Type B pancreatic cell (in vitro differentiated cells): ENCODE measurements around the gene FNDC11. TPM values are rescaled to one million over a fixed set of nuclear protein-coding genes. Genes with fewer than 3 reads are reported as not detected.
A peak's percentile ranks its signal among the peaks of the same experiment; 100 is the strongest.

Experiments used
- DNase-seq: peaks from one replicate; pipeline ENCODE4 v3.0.0; 2021; ENCODE audit warnings: mixed read lengths; ENCODE audit not compliant: unreplicated experiment; ENCODE audit errors: extremely low spot score
- H3K27ac Mint-ChIP-seq: 2 replicates; pipeline ENCODE4 v1.8.0; 2021; ENCODE audit warnings: mild to moderate bottlenecking, mixed read lengths
- H3K27me3 Mint-ChIP-seq: 2 replicates; pipeline ENCODE4 v1.8.0; 2021; ENCODE audit warnings: mixed read lengths
- H3K36me3 Mint-ChIP-seq: 2 replicates; pipeline ENCODE4 v1.8.0; 2021; ENCODE audit warnings: mixed read lengths
- H3K4me1 Mint-ChIP-seq: one replicate; pipeline ENCODE4 v1.8.0; 2021; ENCODE audit warnings: mixed read lengths; ENCODE audit not compliant: unreplicated experiment
- H3K4me3 Mint-ChIP-seq: 2 replicates; pipeline ENCODE4 v1.8.0; 2021; ENCODE audit warnings: mild to moderate bottlenecking, mixed read lengths
- H3K9me3 Mint-ChIP-seq: 2 replicates; pipeline ENCODE4 v1.8.0; 2021; ENCODE audit warnings: mixed read lengths
- total RNA-seq: library from RNA; stranded (reverse); gene quantifications from 2 replicates; pipeline ENCODE4 v1.2.1, GENCODE V29; 2021; ENCODE audit warnings: low replicate concordance
- TF ChIP-seq, protein P1 (sequence below): fragments of 200-600 bp; sonication (generic); conservative IDR thresholded peaks from 2 replicates; pipeline ENCODE4 v1.5.0; 2021; ENCODE audit warnings: antibody characterized with exemption, mild to moderate bottlenecking

Gene FNDC11
- total RNA-seq, 1 donor from 2014 or later, result 1.4 TPM

DNA sequence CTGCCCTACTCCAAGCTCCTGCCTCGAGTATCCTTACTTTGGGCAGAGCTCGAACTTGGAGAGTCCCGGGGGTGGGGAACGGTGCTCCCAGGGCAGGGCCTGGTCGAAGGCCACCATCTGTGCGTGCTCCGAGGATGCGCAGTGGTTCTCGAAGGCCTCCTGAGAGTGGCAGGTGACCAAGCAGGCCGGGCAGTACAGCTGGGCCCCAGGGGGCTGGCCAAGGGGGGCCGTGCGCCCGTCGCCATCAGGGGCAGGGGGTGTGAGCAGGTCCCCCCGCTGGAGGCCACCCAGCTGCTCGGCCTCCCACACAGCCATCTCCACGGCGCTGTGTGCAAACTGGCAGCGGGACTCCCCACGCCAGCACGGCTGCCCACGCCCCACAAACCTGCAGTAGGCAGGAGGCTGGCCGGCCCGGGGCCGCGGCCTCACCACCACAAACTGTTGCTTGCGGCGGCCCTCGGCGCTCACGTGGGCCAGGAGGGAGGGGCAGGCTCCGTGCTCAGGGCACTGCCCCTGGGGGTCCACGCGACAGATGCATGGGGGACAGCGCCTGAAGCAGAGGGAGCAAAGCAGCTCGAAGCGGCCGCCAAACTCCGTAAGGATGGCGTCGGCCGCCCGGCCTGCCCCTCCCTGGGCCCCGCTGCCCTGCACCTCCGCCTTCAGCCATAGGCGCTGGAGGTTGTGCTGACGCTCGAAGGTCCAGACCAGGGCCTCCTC is 18.3 kb downstream of the FNDC11 start:
- Mint-ChIP-seq H3K4me1 (peaks cover 4% of the 10 kb centered on the region), H3K36me3 (no peaks in the 10 kb centered on the region), H3K9me3 (no peaks in the 10 kb centered on the region), H3K4me3 (no peak overlapping the region), H3K27ac (no peak overlapping the region), H3K27me3 (peaks cover 5% of the 10 kb centered on the region)
- TF ChIP-seq, protein P1, sequence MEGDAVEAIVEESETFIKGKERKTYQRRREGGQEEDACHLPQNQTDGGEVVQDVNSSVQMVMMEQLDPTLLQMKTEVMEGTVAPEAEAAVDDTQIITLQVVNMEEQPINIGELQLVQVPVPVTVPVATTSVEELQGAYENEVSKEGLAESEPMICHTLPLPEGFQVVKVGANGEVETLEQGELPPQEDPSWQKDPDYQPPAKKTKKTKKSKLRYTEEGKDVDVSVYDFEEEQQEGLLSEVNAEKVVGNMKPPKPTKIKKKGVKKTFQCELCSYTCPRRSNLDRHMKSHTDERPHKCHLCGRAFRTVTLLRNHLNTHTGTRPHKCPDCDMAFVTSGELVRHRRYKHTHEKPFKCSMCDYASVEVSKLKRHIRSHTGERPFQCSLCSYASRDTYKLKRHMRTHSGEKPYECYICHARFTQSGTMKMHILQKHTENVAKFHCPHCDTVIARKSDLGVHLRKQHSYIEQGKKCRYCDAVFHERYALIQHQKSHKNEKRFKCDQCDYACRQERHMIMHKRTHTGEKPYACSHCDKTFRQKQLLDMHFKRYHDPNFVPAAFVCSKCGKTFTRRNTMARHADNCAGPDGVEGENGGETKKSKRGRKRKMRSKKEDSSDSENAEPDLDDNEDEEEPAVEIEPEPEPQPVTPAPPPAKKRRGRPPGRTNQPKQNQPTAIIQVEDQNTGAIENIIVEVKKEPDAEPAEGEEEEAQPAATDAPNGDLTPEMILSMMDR, result no peak
- no peak for DNase-seq

DNA sequence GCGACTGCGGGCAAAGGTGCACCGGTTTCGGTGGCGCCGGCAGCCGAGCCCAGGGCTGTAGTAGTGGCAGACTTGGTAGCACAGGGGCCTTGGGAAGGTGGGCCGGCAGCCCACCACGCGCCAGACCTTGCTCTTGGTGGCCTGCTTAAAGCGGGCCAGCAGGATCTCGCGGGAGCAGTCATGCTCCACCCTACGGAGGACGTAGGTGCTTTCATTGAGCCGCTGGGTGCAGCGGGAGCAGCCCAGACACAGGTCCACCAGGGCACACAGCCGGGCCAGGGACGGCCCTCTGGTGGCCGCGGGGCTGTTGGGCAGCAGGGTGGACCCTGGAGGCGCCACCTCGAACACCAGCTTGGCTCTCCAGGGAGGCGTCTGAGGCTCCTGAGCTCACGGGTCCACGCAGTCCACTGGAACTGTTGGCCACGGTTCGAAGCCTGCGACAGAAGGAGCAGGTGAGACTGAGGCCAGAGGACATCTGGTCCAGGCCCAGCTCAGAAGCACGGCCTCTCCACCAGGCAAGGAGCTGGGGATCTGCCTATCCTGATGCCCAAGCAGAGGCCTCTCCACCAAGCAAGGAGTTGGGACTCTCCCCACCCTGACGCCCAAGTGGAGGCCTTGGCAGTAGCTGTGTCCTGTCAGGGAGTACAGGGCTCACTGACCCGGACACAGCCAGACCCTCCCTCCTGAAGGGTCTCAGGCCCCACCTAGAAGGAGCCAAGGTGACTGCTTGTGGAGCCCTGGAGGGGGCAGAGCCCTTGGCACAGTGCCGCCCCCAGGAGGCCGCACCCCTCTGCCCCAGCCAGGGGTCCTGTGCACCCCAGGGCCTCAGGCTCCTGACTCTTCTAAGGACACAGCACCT is 19.1 kb downstream of the FNDC11 start:
- TF ChIP-seq, protein P1, result peak; percentile 54
- H3K9me3 Mint-ChIP-seq, result no peaks in the 10 kb centered on the region
- peaks cover 4% of the 10 kb centered on the region for H3K4me1 Mint-ChIP-seq
- no peak for DNase-seq
- peak overlapping the region; percentile 85 for H3K4me3 Mint-ChIP-seq
- peaks cover 5% of the 10 kb centered on the region for H3K27me3 Mint-ChIP-seq
- no peaks in the 10 kb centered on the region for H3K36me3 Mint-ChIP-seq
- peak overlapping the region; percentile 55 for H3K27ac Mint-ChIP-seq

DNA sequence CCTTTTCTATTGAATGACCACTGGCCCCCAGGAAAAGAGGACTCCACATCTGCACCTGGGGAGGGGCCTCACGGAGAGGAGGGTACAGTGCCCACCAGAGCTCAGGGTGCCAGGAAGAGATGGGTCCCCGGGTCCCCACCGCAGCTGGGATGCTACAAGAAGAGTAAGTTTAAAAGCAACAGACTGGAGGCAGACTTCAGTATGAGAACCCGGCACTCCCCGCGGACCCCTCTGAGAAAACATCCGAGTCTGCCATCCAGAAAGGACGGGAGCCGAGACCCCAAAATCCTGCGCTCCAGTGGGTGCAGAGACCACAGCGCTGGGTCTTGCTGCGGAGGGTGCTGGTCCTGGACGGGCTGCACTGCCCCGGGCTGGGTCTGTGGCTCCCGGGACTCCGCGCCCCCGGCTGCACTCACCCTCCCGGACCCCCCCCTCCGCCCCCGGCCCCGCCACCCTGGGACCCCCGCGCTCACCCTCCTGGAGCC is 19.7 kb downstream of the FNDC11 start:
- H3K4me1 Mint-ChIP-seq, result peaks cover 4% of the 10 kb centered on the region
- no peaks in the 10 kb centered on the region for H3K9me3 Mint-ChIP-seq
- no peak for DNase-seq
- H3K36me3 Mint-ChIP-seq, result no peaks in the 10 kb centered on the region
- peaks cover 7% of the 10 kb centered on the region for H3K27me3 Mint-ChIP-seq
- H3K27ac Mint-ChIP-seq, result peak overlapping the region; percentile 55
- TF ChIP-seq, protein P1, result no peak
- peak overlapping the region; percentile 85 for H3K4me3 Mint-ChIP-seq

DNA sequence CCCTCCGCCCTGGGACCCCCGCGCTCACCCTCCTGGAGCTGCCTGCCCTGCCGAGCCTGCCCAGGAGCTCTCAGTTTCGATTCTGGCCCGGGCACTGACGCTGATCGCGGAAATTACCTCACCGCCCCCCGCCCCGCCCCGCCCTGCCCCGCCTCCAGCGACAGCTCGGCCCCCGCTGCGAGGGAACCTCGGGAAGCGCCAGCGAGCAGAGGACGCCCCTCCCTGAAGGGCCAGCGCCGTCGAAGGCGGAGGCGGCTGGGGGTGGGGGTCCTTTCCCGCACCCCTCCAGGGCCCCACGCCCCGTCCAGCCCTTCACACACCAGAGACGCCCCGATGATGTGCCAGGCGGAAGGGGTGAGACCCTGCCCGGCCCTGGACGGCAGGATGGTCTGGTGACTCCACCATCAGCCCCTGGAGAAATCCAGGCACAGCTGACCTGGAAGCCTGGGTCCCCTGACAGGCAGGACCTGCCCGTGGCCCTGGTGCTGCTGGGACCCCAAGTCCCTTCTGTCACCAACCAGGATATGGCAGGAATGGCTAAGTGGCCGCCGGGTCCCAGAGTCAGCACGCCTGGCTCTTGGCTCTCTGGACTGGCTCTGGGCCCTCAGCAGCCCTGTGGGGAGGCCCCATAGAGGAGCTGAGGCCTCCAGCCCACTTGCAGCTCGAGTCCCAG is 20.3 kb downstream of the FNDC11 start, which contains the start of gene HELZ2:
HELZ2 (minus strand) TSS at position 84 of the 673 bp plus-strand sequence. CDS start 1,854 bp downstream, outside the sequence.
- Mint-ChIP-seq H3K27ac (peak within 1 kb of the TSS; percentile 58), H3K36me3 (no peaks in the 10 kb centered on the region), H3K27me3 (peaks cover 7% of the 10 kb centered on the region), H3K4me3 (peak within 1 kb of the TSS; percentile 85), H3K4me1 (peaks cover 4% of the 10 kb centered on the region), H3K9me3 (no peaks in the 10 kb centered on the region)
- no peak for DNase-seq
- TF ChIP-seq, protein P1, result no peak
